KMS-11 (cell line): ENCODE data around the gene EXOC3L1.
A peak's percentile ranks its signal among the peaks of the same experiment; 100 is the strongest.

Experiments
- H2AFZ ChIP-seq: fragments of 200-600 bp; sonication (generic); 2 replicates; pipeline ENCODE4 v1.6.1; 2016; ENCODE audit warnings: antibody characterized with exemption, mixed run types, low read depth
- H3K27ac ChIP-seq: fragments of 200-600 bp; sonication (generic); 2 replicates; pipeline ENCODE4 v1.6.1; 2016; ENCODE audit warnings: mild to moderate bottlenecking, mixed run types
- H3K27me3 ChIP-seq: fragments of 200-600 bp; sonication (generic); 2 replicates; pipeline ENCODE4 v1.6.1; 2017; ENCODE audit warnings: mild to moderate bottlenecking, low read depth, mixed run types, moderate library complexity; ENCODE audit not compliant: insufficient read depth
- H3K36me3 ChIP-seq: fragments of 200-600 bp; sonication (generic); 2 replicates; pipeline ENCODE4 v1.6.1; 2017; ENCODE audit warnings: mild to moderate bottlenecking, mixed run types; ENCODE audit not compliant: insufficient read depth
- H3K4me1 ChIP-seq: fragments of 200-600 bp; sonication (generic); 2 replicates; pipeline ENCODE4 v1.6.1; 2016; ENCODE audit warnings: mild to moderate bottlenecking, low read depth, mixed run types; ENCODE audit not compliant: poor library complexity, severe bottlenecking
- H3K4me2 ChIP-seq: fragments of 200-600 bp; sonication (generic); 2 replicates; pipeline ENCODE4 v1.7.0; 2016; ENCODE audit warnings: mild to moderate bottlenecking, mixed run types
- H3K4me3 ChIP-seq: fragments of 200-600 bp; sonication (generic); IDR thresholded peaks from 2 replicates; pipeline ENCODE4 v1.6.1; 2017; ENCODE audit warnings: low read depth, low read length, mixed read lengths; ENCODE audit not compliant: insufficient read depth
- H3K79me2 ChIP-seq: fragments of 200-600 bp; sonication (generic); 2 replicates; pipeline ENCODE4 v1.6.1; 2016; ENCODE audit warnings: low read depth, mixed run types; ENCODE audit not compliant: insufficient read depth
- H3K9ac ChIP-seq: fragments of 200-600 bp; sonication (generic); 2 replicates; pipeline ENCODE4 v1.6.1; 2016; ENCODE audit warnings: mild to moderate bottlenecking, mixed run types
- H4K20me1 ChIP-seq: fragments of 200-600 bp; sonication (generic); 2 replicates; pipeline ENCODE4 v1.6.1; 2016; ENCODE audit warnings: mild to moderate bottlenecking, mixed run types; ENCODE audit not compliant: insufficient read depth
- CTCF ChIP-seq: fragments of 200-600 bp; sonication (generic); conservative IDR thresholded peaks from 2 replicates; pipeline ENCODE4 v1.6.1; 2017; ENCODE audit warnings: low read depth, mild to moderate bottlenecking, antibody characterized with exemption, low read length, moderate library complexity, mixed read lengths

Gene EXOC3L1

GRCh38 chr16:67163164-67163998 lies 26.6 kb downstream of the EXOC3L1 start:
- Histone ChIP-seq H2AFZ (no peak overlapping the region), H3K36me3 (no peaks in the 10 kb centered on the region), H3K27me3 (no peaks in the 10 kb centered on the region), H3K9ac (no peak overlapping the region), H3K4me2 (peak overlapping the region; percentile 22; the same call in 1 of the 2 replicates), H3K4me1 (peaks cover 48% of the 10 kb centered on the region), H3K27ac (no peak overlapping the region), H3K79me2 (no peaks in the 10 kb centered on the region), H4K20me1 (no peaks in the 10 kb centered on the region), H3K4me3 (no peak overlapping the region)
- TF ChIP-seq CTCF, result no peak

- Histone ChIP-seq H3K27ac (no peak overlapping the region), H3K79me2 (no peaks in the 10 kb centered on the region), H3K36me3 (no peaks in the 10 kb centered on the region), H3K4me1 (peaks cover 46% of the 10 kb centered on the region), H3K4me3 (no peak overlapping the region), H4K20me1 (no peaks in the 10 kb centered on the region), H3K9ac (no peak overlapping the region), H2AFZ (no peak overlapping the region), H3K4me2 (no peak overlapping the region), H3K27me3 (no peaks in the 10 kb centered on the region)
- no peak for TF ChIP-seq CTCF
These were observed 27.3 kb downstream of the EXOC3L1 start for GRCh38 chr16:67162506-67163163.

GRCh38 chr16:67161595-67162058 lies 28.3 kb downstream of the EXOC3L1 start:
- no peak for TF ChIP-seq CTCF

GRCh38 chr16:67158637-67159600 lies 31.0 kb downstream of the EXOC3L1 start:
- Histone ChIP-seq H3K4me2 (peak overlapping the region; percentile 98), H3K27ac (peak overlapping the region; percentile 64), H3K4me1 (peaks cover 21% of the 10 kb centered on the region), H3K27me3 (no peaks in the 10 kb centered on the region), H3K79me2 (no peaks in the 10 kb centered on the region), H3K4me3 (no peak overlapping the region), H4K20me1 (no peaks in the 10 kb centered on the region), H3K9ac (peak overlapping the region; percentile 65; the same call in 1 of the 2 replicates), H2AFZ (peak overlapping the region; percentile 86), H3K36me3 (no peaks in the 10 kb centered on the region)
- TF ChIP-seq CTCF, result no peak

More at GRCh38 chr16:67161595-67162058, 28.3 kb downstream of the EXOC3L1 start:
- Histone ChIP-seq H3K4me3 (no peak overlapping the region), H2AFZ (no peak overlapping the region), H3K4me2 (peak overlapping the region; percentile 98), H3K27ac (no peak overlapping the region), H3K36me3 (no peaks in the 10 kb centered on the region), H4K20me1 (no peaks in the 10 kb centered on the region), H3K4me1 (peaks cover 38% of the 10 kb centered on the region), H3K9ac (no peak overlapping the region), H3K27me3 (no peaks in the 10 kb centered on the region), H3K79me2 (no peaks in the 10 kb centered on the region)
